Glutamatergic neuron (in vitro differentiated cells): ENCODE results near the gene SHROOM3. TPM values are rescaled to one million over a fixed set of nuclear protein-coding genes. Genes with fewer than 3 reads are reported as not detected.

ENCODE experiments used
- DNase-seq: peaks from one replicate; pipeline ENCODE4 v3.0.0; 2022
- H3K27ac Mint-ChIP-seq: one replicate; pipeline ENCODE4 v1.8.0; 2020; ENCODE audit warnings: mild to moderate bottlenecking, mixed read lengths, inconsistent platforms; ENCODE audit not compliant: unreplicated experiment
- H3K27me3 Mint-ChIP-seq: one replicate; pipeline ENCODE4 v1.8.0; 2020; ENCODE audit warnings: mild to moderate bottlenecking, moderate library complexity, mixed read lengths, inconsistent platforms; ENCODE audit not compliant: unreplicated experiment
- H3K36me3 Mint-ChIP-seq: one replicate; pipeline ENCODE4 v1.8.0; 2020; ENCODE audit warnings: mild to moderate bottlenecking, mixed read lengths, inconsistent platforms; ENCODE audit not compliant: unreplicated experiment
- H3K4me1 Mint-ChIP-seq: one replicate; pipeline ENCODE4 v1.8.0; 2020; ENCODE audit warnings: mild to moderate bottlenecking, low read depth, mixed read lengths, inconsistent platforms; ENCODE audit not compliant: unreplicated experiment
- H3K4me3 Mint-ChIP-seq: one replicate; pipeline ENCODE4 v1.8.0; 2020; ENCODE audit warnings: mild to moderate bottlenecking, mixed read lengths, inconsistent platforms; ENCODE audit not compliant: unreplicated experiment
- H3K9me3 Mint-ChIP-seq: one replicate; pipeline ENCODE4 v1.8.0; 2020; ENCODE audit warnings: mild to moderate bottlenecking, moderate library complexity, mixed read lengths, inconsistent platforms; ENCODE audit not compliant: unreplicated experiment
- total RNA-seq: library from RNA; stranded (reverse); fragmentation: NEBNext Ultra II Directional; extraction: Animal tissue kit (Norgen Biotek cat#: 25700); gene quantifications from one replicate; pipeline ENCODE4 v1.2.1, GENCODE V29; 2021; ENCODE audit not compliant: unreplicated experiment
- TF ChIP-seq, protein P1 (sequence below): fragments of 200-600 bp; sonication (generic); IDR thresholded peaks from one replicate; pipeline ENCODE4 v1.5.0; 2021; ENCODE audit not compliant: partially characterized antibody, unreplicated experiment

The SHROOM3 gene
- total RNA-seq, 1 donor from 2014 or later = 1.9 TPM

DNA sequence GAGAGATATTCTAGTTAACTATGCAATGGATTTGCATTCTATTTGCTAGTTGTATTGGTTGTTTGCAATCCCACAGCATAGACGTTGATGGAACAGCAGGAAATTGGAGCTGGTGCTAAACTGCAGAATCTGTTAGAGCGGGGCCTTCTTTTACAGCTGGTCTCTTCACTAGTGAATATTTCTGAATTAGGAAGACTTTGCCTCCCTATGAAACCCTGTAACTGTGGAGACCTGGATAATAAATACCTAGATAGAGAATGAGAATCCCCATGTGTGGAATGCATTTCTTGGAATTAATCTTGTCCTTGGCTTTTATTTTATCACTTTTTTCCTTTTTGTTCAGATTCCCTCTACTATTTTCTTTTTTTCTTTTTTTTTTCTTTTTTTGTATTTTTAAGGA, 109.7 kb downstream of the SHROOM3 start:
- Mint-ChIP-seq H3K9me3 (no peaks in the 10 kb centered on the region), H3K4me3 (no peak overlapping the region), H3K36me3 (no peaks in the 10 kb centered on the region), H3K27me3 (no peaks in the 10 kb centered on the region), H3K27ac (no peak overlapping the region), H3K4me1 (no peaks in the 10 kb centered on the region)
- no peak for DNase-seq
- TF ChIP-seq, protein P1, sequence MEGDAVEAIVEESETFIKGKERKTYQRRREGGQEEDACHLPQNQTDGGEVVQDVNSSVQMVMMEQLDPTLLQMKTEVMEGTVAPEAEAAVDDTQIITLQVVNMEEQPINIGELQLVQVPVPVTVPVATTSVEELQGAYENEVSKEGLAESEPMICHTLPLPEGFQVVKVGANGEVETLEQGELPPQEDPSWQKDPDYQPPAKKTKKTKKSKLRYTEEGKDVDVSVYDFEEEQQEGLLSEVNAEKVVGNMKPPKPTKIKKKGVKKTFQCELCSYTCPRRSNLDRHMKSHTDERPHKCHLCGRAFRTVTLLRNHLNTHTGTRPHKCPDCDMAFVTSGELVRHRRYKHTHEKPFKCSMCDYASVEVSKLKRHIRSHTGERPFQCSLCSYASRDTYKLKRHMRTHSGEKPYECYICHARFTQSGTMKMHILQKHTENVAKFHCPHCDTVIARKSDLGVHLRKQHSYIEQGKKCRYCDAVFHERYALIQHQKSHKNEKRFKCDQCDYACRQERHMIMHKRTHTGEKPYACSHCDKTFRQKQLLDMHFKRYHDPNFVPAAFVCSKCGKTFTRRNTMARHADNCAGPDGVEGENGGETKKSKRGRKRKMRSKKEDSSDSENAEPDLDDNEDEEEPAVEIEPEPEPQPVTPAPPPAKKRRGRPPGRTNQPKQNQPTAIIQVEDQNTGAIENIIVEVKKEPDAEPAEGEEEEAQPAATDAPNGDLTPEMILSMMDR = no peak

DNA sequence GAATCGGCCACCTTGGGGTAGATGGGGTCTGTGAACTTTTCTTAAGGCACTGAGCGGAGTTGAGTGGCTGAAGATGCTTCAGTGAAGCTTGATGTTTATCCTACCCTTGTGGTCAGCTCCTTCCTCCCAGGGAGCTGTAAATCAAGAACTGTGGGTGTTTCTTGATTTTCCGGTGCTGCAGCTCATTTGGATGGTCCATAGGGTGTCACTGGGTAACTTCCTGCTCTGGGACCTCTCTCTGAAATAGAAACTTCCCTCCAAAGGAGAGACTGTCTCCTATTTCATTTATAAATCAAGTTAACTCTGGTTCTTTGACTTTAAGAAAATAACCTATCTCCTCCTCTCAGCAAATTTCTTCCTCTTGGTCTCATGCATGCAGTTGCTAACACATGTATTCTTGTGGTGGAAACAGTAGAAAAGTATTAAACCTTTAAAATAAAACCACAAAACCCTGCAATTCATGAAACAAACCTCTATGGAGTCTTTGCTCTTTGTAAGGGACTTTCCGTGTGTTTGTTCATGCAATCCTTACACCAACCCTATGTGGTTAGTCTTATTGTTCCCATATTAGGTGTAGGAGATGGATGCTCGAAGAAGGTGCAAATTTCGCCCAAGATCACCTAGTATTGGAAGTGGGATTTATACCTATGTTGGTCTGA, 110.3 kb downstream of the SHROOM3 start:
- no peak for DNase-seq
- no peaks in the 10 kb centered on the region for H3K27me3 Mint-ChIP-seq
- H3K9me3 Mint-ChIP-seq = no peaks in the 10 kb centered on the region

DNA sequence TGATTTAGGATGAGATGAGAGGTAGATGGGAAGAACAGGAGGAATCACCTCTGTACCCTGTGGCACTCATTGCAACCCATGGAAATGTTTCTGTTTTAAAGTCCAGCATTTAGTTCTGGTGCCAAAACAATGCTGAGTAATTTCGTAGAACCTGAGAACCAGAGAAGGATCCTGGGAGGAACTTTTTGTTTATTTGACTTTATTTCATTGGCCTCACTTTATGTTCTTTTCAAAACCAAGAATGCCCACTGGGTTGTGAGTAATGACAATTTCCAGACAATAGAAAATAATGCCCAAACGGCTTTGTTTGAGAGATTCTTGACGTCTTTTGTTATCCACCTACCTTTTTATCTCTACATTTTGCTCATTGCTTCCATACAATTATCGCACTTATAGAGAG, 111.3 kb downstream of the SHROOM3 start:
- H3K9me3 Mint-ChIP-seq = no peaks in the 10 kb centered on the region
- no peak overlapping the region for H3K4me3 Mint-ChIP-seq
- no peaks in the 10 kb centered on the region for H3K4me1 Mint-ChIP-seq
- no peaks in the 10 kb centered on the region for H3K36me3 Mint-ChIP-seq
- no peaks in the 10 kb centered on the region for H3K27me3 Mint-ChIP-seq
- no peak for DNase-seq
- TF ChIP-seq, protein P1 = no peak
- no peak overlapping the region for H3K27ac Mint-ChIP-seq

More for the DNA sequence above, 110.3 kb downstream of the SHROOM3 start:
- no peak overlapping the region for H3K4me3 Mint-ChIP-seq
- TF ChIP-seq, protein P1 = no peak
- H3K36me3 Mint-ChIP-seq = no peaks in the 10 kb centered on the region
- H3K4me1 Mint-ChIP-seq = no peaks in the 10 kb centered on the region
- H3K27ac Mint-ChIP-seq = no peak overlapping the region

DNA sequence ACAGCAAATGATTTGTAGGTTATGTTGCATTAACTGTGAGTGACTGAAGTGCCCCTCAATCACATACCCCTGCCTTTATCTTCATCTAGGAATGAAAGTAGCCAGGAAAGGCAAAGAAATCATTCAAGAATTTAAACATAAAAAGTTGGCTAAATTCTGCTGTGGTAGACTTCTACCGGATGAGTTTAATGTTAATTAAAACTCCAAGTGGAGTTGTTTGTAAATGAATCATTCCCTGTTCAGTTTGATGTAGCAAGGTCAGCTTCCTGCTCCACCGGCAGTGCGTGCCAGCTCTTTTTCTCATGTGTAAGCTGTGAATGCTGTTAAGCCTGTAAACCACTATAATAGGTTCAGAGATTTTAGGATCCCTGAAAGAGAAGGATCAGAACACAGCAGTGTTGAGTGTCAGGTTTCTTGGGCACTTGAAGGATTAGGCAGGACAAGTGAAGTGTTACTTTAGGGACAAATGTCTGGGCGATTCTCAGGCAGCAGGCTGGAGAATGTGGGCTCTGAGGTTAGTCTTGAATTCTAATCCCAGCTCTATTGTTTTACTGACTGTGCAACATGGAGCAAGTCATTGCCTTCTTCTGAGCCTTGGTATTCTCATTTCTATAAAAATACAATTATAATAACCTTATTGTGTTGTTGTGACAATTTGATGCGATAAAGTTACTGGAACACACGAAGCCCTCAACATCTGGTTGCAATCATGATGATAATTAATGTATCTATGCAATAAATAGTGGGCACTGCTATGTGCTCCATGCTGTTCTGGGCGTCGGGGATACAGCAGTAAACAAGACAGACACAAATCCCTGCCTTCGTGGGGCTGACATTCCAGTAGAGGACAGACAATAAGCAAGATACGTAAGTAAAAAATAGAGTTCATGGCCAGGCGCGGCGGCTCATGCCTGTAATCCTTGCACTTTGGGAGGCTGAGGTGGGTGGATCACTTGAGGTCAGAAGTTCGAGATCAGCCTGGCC, 112.0 kb downstream of the SHROOM3 start:
- Mint-ChIP-seq H3K4me1 (no peaks in the 10 kb centered on the region), H3K9me3 (no peaks in the 10 kb centered on the region), H3K36me3 (no peaks in the 10 kb centered on the region), H3K27me3 (no peaks in the 10 kb centered on the region), H3K4me3 (no peak overlapping the region), H3K27ac (no peak overlapping the region)
- TF ChIP-seq, protein P1 = no peak
- DNase-seq = no peak

DNA sequence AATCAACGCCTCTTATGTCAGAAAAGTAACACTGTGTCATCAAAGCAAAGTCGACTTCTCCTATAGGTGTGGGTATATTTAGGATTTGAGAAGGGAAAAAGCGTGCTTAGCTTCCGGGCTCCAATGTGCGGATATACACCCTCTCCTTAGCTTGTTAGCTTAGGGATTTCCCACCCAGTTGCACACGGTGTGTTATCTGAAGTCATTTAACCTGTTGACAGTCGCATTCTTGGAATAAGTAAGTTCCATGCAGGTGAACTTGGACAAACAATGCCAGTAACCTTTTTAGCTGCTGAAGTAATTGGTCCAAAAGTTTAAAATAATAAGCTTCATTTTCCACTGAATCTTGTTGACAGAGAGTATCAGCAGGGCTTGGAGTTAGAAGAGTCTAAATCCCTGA, 113.7 kb downstream of the SHROOM3 start:
- H3K9me3 Mint-ChIP-seq = no peaks in the 10 kb centered on the region
- no peak for DNase-seq
- TF ChIP-seq, protein P1 = no peak
- H3K4me1 Mint-ChIP-seq = no peaks in the 10 kb centered on the region
- H3K27me3 Mint-ChIP-seq = no peaks in the 10 kb centered on the region
- H3K27ac Mint-ChIP-seq = no peak overlapping the region
- no peaks in the 10 kb centered on the region for H3K36me3 Mint-ChIP-seq
- H3K4me3 Mint-ChIP-seq = no peak overlapping the region
